A673 (cell line): Measurements from ENCODE around the gene RGS7. TPM values are rescaled to one million over a fixed set of nuclear protein-coding genes. Genes with fewer than 3 reads are reported as not detected.

Source experiments
- BruUV-seq: library from RNA; stranded (reverse); fragments of 400-500 nt; replicated peaks from 2 replicates; lab custom pipeline; 2021; lab: Mats Ljungman, UMichigan
- CTCF ChIA-PET: fragments of 300-600 bp; sonication (Branson Sonifier 250); formaldehyde crosslinking; loops from one replicate; lab custom pipeline; 2022; ENCODE audit warnings: antibody characterized with exemption; lab: Charles Lee
- POLR2A ChIA-PET: fragments of 300-600 bp; sonication (Branson Sonifier 250); formaldehyde crosslinking; loops from one replicate; lab custom pipeline; 2022; ENCODE audit warnings: antibody characterized with exemption; ENCODE audit not compliant: low non-redundant PET; lab: Charles Lee
- DNase-seq: peaks from one replicate; pipeline ENCODE4 v3.0.0-alpha.2; 2015; ENCODE audit warnings: low spot score
- H3K27ac ChIP-seq: fragments of 200-600 bp; sonication (generic); 2 replicates; pipeline ENCODE4 v1.5.1; 2016; ENCODE audit warnings: mixed run types, low read depth, mild to moderate bottlenecking, mixed read lengths, antibody characterized with exemption, low read length; ENCODE audit not compliant: poor library complexity, severe bottlenecking
- H3K27me3 ChIP-seq: fragments of 200-600 bp; sonication (generic); replicated peaks from 2 replicates; pipeline ENCODE4 v1.6.1; 2017; ENCODE audit warnings: mixed run types, low read depth, mild to moderate bottlenecking, mixed read lengths, antibody characterized with exemption, low read length; ENCODE audit not compliant: insufficient read depth, poor library complexity
- H3K36me3 ChIP-seq: fragments of 200-600 bp; sonication (generic); 2 replicates; pipeline ENCODE4 v1.6.1; 2016; ENCODE audit warnings: mixed run types, mild to moderate bottlenecking, mixed read lengths, antibody characterized with exemption, low read length; ENCODE audit not compliant: insufficient read depth, poor library complexity, severe bottlenecking
- H3K4me1 ChIP-seq: fragments of 200-600 bp; sonication (generic); 2 replicates; pipeline ENCODE4 v1.6.1; 2017; ENCODE audit warnings: mixed run types, mild to moderate bottlenecking, mixed read lengths, antibody characterized with exemption, low read length; ENCODE audit not compliant: insufficient read depth, poor library complexity, severe bottlenecking
- H3K4me3 ChIP-seq: fragments of 200-600 bp; sonication (generic); 2 replicates; pipeline ENCODE4 v1.5.1; 2016; ENCODE audit warnings: low read depth, mixed run types, mild to moderate bottlenecking, mixed read lengths, low read length; ENCODE audit not compliant: poor library complexity, severe bottlenecking
- H3K9me3 ChIP-seq: fragments of 200-600 bp; sonication (generic); 2 replicates; pipeline ENCODE4 v1.6.1; 2016; ENCODE audit warnings: mixed run types, low read depth, mild to moderate bottlenecking, mixed read lengths, antibody characterized with exemption, low read length; ENCODE audit not compliant: poor library complexity, severe bottlenecking
- EZH2 ChIP-seq: fragments of 200-600 bp; sonication (generic); IDR thresholded peaks from 2 replicates; pipeline ENCODE4 v1.6.1; 2017; ENCODE audit warnings: borderline replicate concordance, low read depth, mild to moderate bottlenecking, mixed read lengths, antibody characterized with exemption, low read length; ENCODE audit not compliant: poor library complexity, severe bottlenecking
- intact Hi-C: fragments of 100-400 bp; cut with micrococcal nuclease; formaldehyde crosslinking; loops from one replicate; pipeline ENCODE4 v1.10.0; 2022; ENCODE audit not compliant: unreplicated experiment
- total RNA-seq: library from RNA; stranded (reverse); gene quantifications from 2 replicates; pipeline ENCODE4 v1.2.3, GENCODE V29; 2021
- TF ChIP-seq, protein P1 (sequence below): fragments of 300-800, 200-600 bp; sonication (generic); conservative IDR thresholded peaks from 2 replicates; pipeline ENCODE4 v1.5.1; 2017; ENCODE audit warnings: low read depth, mild to moderate bottlenecking, antibody characterized with exemption, low read length, moderate library complexity, mixed read lengths

RGS7 gene
- total RNA-seq, 1 experiment from 2014 or later = not detected

- no peak overlapping the region for H3K4me3 ChIP-seq
- CTCF ChIA-PET = no interaction called here
- no peaks in the 10 kb centered on the region for H3K4me1 ChIP-seq
- intact Hi-C loops = no loop called here
- no peaks in the 10 kb centered on the region for H3K36me3 ChIP-seq
- POLR2A ChIA-PET = no interaction called here
- TF ChIP-seq, protein P1, sequence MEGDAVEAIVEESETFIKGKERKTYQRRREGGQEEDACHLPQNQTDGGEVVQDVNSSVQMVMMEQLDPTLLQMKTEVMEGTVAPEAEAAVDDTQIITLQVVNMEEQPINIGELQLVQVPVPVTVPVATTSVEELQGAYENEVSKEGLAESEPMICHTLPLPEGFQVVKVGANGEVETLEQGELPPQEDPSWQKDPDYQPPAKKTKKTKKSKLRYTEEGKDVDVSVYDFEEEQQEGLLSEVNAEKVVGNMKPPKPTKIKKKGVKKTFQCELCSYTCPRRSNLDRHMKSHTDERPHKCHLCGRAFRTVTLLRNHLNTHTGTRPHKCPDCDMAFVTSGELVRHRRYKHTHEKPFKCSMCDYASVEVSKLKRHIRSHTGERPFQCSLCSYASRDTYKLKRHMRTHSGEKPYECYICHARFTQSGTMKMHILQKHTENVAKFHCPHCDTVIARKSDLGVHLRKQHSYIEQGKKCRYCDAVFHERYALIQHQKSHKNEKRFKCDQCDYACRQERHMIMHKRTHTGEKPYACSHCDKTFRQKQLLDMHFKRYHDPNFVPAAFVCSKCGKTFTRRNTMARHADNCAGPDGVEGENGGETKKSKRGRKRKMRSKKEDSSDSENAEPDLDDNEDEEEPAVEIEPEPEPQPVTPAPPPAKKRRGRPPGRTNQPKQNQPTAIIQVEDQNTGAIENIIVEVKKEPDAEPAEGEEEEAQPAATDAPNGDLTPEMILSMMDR = no peak
- TF ChIP-seq EZH2 = no peak
- no peak overlapping the region for H3K27ac ChIP-seq
- BruUV-seq = no TSS peak
- DNase-seq = no peak
- no peaks in the 10 kb centered on the region for H3K27me3 ChIP-seq
- H3K9me3 ChIP-seq = no peaks in the 10 kb centered on the region
These were observed 141.3 kb downstream of the RGS7 start for GRCh38 chr1:241215683-241216082.

DNA sequence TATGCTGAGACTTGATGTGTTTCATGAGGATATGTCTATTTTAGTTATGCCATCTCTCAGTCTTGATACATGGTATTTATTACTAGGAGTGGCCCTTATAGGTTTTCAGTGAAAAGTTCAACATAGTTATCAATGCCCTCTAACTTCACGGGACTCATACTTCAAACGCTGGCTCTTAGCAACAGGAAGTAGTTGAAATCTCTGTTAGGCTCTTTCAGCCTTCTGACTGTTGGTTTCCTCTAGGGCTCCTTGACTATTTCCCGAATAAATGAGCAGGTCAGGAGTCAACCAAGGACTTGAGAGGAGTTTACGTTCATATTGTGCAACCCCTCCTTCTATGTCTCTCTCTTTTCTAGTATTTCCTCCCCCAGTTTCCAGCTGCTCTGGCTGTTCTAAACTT lies 141.8 kb downstream of the RGS7 start:
- CTCF ChIA-PET = no interaction called here
- TF ChIP-seq, protein P1 = no peak
- TF ChIP-seq EZH2 = no peak
- Histone ChIP-seq H3K9me3 (no peaks in the 10 kb centered on the region), H3K27ac (no peak overlapping the region), H3K4me1 (no peaks in the 10 kb centered on the region), H3K27me3 (no peaks in the 10 kb centered on the region), H3K36me3 (no peaks in the 10 kb centered on the region), H3K4me3 (no peak overlapping the region)
- no peak for DNase-seq
- POLR2A ChIA-PET = no interaction called here
- intact Hi-C loops = no loop called here
- no TSS peak for BruUV-seq

DNA sequence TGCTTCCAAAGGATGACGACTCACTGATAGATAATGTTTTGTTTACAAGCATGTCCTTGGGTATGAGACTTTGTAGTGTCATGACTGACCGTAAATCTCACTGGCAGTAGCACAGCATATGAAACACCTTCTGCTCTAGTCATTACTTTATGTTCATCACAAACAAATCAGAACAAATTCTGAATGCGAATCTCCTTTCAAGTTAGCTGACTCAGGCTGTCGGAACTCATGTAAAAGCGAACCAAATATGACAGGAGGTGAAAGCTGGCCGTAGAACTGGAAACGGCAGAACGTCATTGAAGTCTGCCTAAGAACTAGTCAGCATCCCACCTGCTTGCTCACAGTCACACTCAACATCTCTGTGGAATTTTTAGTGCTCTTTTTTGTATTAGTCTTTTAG lies 143.9 kb downstream of the RGS7 start:
- intact Hi-C loops = no loop called here
- no peak overlapping the region for H3K4me3 ChIP-seq
- H3K27ac ChIP-seq = no peak overlapping the region
- CTCF ChIA-PET = no interaction called here
- no peaks in the 10 kb centered on the region for H3K27me3 ChIP-seq
- no peak for DNase-seq
- TF ChIP-seq EZH2 = no peak
- TF ChIP-seq, protein P1 = no peak
- POLR2A ChIA-PET = no interaction called here
- no TSS peak for BruUV-seq
- H3K4me1 ChIP-seq = no peaks in the 10 kb centered on the region
- H3K9me3 ChIP-seq = no peaks in the 10 kb centered on the region
- H3K36me3 ChIP-seq = no peaks in the 10 kb centered on the region
